Right renal pelvis (tissue), 4 donors: ENCODE measurements around the gene GNB2. TPM values are rescaled to one million over a fixed set of nuclear protein-coding genes. Genes with fewer than 3 reads are reported as not detected.

Experiments used
- DNase-seq, 4 donors: peaks; one replicate each; pipeline ENCODE4 v3.0.0-alpha.2; 2013; ENCODE audit warnings: low read depth in 4 of 4, low spot score in 3 of 4, missing footprints in 1 of 4
- polyA plus RNA-seq, 4 donors: library from polyadenylated mRNA; unstranded; fragments of 120-200 nt; gene quantifications; one replicate each; pipeline ENCODE4 v1.2.1, GENCODE V29; 2013; ENCODE audit not compliant: insufficient read length in 4 of 4

The GNB2 gene
- polyA plus RNA-seq, 4 donors: 204 to 237 (median 215) TPM

DNA sequence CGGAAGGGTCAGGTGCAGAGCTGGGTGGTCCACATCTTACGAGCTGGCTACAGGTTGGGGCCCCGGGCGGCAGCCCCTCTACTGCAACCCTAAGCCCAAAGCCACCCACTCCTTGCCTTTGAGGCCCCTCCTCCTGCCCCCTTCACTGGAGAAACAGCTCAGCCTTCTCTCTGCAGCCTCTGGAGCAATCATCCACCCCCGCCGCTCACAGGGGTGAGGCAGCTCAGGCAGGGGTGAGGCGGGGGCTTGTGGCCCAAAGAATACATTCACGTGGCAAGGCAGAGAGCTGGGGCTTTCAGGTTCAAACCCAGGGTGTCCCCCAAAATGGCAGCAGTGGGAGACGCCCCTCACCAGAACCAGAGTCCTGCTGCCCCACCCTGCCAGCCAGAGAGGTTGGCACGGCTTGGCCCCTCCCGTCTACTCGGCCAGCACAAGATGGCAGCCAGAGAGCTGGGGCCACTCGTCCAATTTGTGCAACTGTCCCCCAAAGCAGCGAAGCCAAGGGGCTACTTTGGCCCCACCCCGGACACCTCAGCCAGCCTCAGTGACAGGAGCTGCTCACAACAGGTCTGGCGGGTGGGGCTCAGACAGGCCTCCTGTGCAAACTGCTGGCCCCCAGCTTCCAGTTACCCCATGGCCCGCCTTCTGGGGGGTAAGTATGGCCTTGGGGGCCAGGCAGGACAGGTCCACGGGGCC is 7.2 kb downstream of the GNB2 start:
- no peak for DNase-seq

GRCh38 chr7:100681491-100682227 is 8.1 kb downstream of the GNB2 start:
- DNase-seq: no peak

DNA sequence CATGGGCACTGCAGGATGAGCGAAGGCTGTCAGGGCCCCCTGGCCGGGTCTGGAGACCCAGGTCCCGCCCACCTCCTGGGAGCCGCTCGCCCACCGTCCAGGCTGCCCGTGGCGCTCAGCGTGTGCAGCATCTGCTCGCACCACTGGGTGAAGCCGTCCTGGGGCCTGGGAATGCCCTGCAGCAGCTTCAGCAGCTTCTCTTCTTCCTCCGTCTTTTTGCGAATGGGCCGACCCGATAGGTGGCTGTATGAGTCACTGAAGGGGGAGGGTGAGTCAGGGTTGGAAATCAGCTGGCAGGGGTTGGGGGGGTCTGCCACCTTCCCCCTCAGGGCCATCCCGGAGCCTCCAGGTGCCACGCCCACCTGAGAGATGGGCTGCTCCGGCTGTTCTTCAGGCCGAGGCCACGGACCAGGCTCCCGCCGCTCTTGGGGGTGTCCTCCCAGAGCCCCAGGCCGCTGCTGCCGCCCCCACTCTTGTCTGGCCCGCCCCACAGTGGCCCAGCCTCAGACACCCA is 8.7 kb downstream of the GNB2 start:
- no peak for DNase-seq

DNA sequence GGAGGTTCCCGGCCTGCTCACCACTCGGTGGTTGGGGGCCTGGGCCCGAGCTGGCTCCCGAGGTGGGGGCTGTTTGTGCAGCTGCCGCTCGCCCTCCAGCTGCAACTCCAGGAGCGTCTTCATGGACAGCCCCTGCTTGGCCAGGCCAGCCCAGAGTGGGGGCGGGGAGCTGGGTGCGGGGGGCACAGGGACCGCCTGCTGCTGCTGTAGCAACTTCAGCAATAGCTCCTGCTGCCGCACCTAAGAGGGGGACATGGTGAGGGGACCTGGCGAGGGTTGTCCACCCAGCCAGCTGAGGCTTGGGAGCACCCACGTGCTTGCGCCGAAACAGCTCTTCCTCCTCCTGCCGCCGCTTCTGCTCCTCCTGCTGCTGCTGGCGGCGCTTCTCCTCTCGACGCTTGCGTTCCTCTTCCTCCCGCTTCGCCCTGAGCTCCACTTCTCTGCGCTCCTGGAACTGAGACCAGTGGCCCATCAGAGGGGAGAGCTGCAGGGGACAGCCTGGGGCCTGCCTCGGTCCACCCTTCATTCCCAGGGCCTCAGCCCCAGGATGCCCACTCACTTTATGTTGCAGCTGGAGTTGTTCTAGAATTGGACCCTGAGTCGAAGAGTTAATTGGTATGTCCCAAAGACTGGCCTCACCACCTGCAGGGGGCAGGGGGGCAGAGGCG is 9.6 kb downstream of the GNB2 start:
- no peak for DNase-seq

DNA sequence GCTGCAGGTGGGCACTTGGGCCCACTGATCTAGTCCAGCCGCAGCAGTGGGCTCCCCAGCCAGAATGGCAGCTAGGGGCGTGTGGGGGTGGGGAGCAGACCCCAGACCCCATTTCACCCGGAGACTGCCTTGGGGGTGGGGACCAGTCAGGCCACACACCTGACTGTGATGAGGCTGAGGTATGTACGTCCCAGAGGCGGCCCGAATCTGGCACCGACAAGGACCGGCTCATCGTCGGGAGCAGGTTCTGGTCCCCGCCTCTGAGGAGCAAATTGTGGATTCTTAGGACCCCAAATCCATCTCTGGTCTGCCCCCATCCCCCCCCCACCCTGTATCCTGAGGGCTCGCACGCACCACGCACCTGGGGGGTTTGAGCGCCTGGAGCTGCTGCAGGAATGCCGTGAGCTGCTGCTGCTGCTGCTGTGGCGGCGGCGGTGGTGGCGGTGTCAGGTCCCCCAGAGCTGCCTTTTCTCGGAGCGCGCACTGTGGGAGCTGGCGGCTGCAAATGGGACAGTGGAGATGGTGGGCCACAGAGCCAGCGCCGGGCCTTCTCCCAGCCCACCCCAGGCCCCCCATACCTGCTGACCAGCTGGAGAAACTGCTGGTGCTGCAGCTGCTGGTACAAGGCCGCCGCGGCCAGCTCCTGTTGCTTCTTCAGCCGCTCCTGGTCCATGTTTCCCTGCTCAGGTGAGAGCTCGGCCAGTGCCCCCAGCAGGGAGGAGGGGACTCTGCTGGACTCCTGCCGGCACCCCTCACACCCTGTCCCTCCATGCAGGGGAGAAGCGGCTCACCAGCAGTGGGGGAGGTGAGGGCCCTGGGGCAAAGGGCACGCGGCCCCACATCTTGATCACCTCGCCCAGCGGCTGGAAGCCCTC is 10.4 kb downstream of the GNB2 start:
- no peak for DNase-seq

- DNase-seq: no peak
These were observed 11.0 kb downstream of the GNB2 start for GRCh38 chr7:100684534-100685042.

- no peak for DNase-seq
These were observed 11.6 kb downstream of the GNB2 start for GRCh38 chr7:100685049-100685605.

GRCh38 chr7:100685631-100686145 is 12.1 kb downstream of the GNB2 start:
- DNase-seq: no peak

- DNase-seq: no peak
These were observed 12.8 kb downstream of the GNB2 start for GRCh38 chr7:100686201-100686821.

- DNase-seq: no peak
These were observed 13.3 kb downstream of the GNB2 start for GRCh38 chr7:100686822-100687211.

- DNase-seq: no peak
These were observed 13.7 kb downstream of the GNB2 start for GRCh38 chr7:100687261-100687660.

GRCh38 chr7:100687751-100688300 is 14.3 kb downstream of the GNB2 start:
- no peak for DNase-seq

DNA sequence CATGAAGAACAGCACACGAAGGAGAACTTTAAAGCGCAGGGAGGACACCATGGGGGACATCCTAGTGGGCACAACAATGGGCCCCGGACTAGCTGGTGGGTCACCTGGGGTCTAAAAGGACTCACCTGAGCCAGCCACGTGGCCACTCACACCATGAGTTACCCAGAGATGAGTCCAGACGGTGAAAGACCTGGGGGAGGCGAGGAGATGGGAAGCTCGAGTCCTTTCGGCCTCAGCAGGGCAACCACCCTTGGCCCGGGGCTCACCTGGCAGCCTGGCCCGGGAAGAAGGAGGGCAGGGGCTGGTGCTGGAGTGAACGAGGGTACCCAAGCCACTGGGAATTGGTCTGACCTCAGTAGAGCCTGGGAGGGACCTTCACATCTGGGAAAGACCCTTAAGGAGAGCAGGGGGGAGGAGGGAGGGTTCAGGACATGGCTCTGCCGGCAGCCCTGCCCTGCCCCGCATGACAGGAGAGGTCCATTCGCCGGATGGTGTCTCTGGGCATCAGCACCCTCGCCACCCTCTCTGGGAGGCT is 14.9 kb downstream of the GNB2 start:
- no peak for DNase-seq

- DNase-seq: no peak
These were observed 15.9 kb downstream of the GNB2 start for GRCh38 chr7:100689230-100690135.

DNA sequence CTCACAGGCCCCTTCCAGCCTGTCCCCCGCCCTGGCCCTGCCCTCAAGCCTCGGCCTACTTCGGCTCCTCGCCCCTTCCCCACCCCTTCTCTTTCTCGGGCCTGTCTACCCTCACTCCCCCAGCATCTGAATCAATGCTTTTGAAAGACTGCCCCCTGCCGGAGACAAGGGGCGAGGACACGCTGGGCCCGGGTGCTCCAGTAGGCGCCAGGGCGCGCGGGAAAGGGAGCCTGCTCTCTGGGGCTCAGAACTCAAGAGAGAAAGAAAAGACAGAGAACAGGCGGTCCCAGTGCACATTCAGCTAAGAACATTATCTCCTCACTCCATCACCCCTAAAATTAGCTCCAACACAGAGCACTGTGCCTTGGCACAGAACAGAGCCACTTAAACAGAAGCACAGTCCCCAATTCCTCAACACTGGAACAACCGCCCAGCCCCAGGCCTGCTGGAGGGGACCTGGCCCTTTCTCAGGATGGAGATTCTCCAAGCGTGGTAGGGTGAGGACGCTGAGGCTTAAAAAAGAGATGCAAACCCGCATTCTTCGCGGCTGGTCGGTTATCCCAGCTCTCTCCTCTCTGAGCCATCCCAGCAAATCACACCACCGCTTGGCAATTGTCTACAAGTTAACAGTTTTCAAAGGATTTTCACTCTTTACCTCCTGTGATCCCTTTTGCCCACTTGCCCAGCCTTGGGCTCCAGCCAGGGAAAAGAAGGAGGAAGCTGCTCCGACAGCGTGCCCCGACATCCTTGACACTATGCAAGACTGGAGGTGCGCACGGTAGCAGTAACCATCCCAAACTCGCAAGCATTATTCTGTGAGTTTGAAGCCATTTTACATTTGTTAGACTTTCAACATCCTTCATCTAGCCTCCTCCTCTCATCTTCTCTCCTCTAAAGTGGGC is 18.4 kb downstream of the GNB2 start:
- DNase-seq: peak in 2 of 4 donors; percentile 71 to 76

GRCh38 chr7:100692578-100692961 is 19.0 kb downstream of the GNB2 start:
- DNase-seq: no peak
